ENCODE data around the gene TMCC1. TPM values are rescaled to one million over a fixed set of nuclear protein-coding genes. Genes with fewer than 3 reads are reported as not detected.

The TMCC1 gene
- total RNA-seq, 1 donor from 2014 or later = 25.9 TPM

GRCh38 chr3:129778871-129779270 is 114.6 kb downstream of the TMCC1 start:
- Mint-ChIP-seq H3K27me3 (no peaks in the 10 kb centered on the region), H3K27ac (no peak overlapping the region), H3K4me1 (peaks cover 9% of the 10 kb centered on the region), H3K9me3 (peaks cover 5% of the 10 kb centered on the region), H3K36me3 (ENCODE audit: low read depth) (peaks cover 19% of the 10 kb centered on the region), H3K4me3 (no peak overlapping the region)
- no peak for TF ChIP-seq CTCF (IDR thresholded peaks at IDR 0.05)
- ATAC-seq (ENCODE audit: low read depth) = no peak
- POLR2A ChIA-PET = no interaction called here
- no peak for DNase-seq
- CTCF ChIA-PET = no interaction called here
- intact Hi-C loops (cut with micrococcal nuclease) = no loop called here

- no peak overlapping the region for H3K4me3 Mint-ChIP-seq
- DNase-seq (no peak), ATAC-seq (ENCODE audit: low read depth) (no peak)
- peaks cover 5% of the 10 kb centered on the region for H3K9me3 Mint-ChIP-seq
- POLR2A ChIA-PET = no interaction called here
- TF ChIP-seq CTCF (IDR thresholded peaks at IDR 0.05) = no peak
- H3K36me3 Mint-ChIP-seq (ENCODE audit: low read depth) = peaks cover 17% of the 10 kb centered on the region
- H3K27ac Mint-ChIP-seq = no peak overlapping the region
- no peaks in the 10 kb centered on the region for H3K27me3 Mint-ChIP-seq
- CTCF ChIA-PET = no interaction called here
- H3K4me1 Mint-ChIP-seq = peaks cover 7% of the 10 kb centered on the region
- intact Hi-C loops (cut with micrococcal nuclease) = no loop called here
Measured at GRCh38 chr3:129777806-129778205, 115.7 kb downstream of the TMCC1 start.

GRCh38 chr3:129775870-129776269 is 117.6 kb downstream of the TMCC1 start:
- Mint-ChIP-seq H3K4me1 (peaks cover 7% of the 10 kb centered on the region), H3K27me3 (no peaks in the 10 kb centered on the region), H3K9me3 (peaks cover 5% of the 10 kb centered on the region), H3K4me3 (no peak overlapping the region), H3K27ac (no peak overlapping the region), H3K36me3 (ENCODE audit: low read depth) (peaks cover 17% of the 10 kb centered on the region)
- ATAC-seq (ENCODE audit: low read depth) (no peak), DNase-seq (no peak)
- no peak for TF ChIP-seq CTCF (IDR thresholded peaks at IDR 0.05)
- intact Hi-C loops (cut with micrococcal nuclease) = no loop called here
- POLR2A ChIA-PET = no interaction called here
- CTCF ChIA-PET = no interaction called here

GRCh38 chr3:129773691-129774663 is 119.5 kb downstream of the TMCC1 start:
- intact Hi-C loops (cut with micrococcal nuclease) = no loop called here
- H3K4me1 Mint-ChIP-seq = peaks cover 7% of the 10 kb centered on the region
- no peak overlapping the region for H3K4me3 Mint-ChIP-seq
- no peak for TF ChIP-seq CTCF (IDR thresholded peaks at IDR 0.05)
- CTCF ChIA-PET = no interaction called here
- H3K36me3 Mint-ChIP-seq (ENCODE audit: low read depth) = peaks cover 17% of the 10 kb centered on the region
- H3K27me3 Mint-ChIP-seq = no peaks in the 10 kb centered on the region
- DNase-seq (no peak), ATAC-seq (ENCODE audit: low read depth) (no peak)
- no peak overlapping the region for H3K27ac Mint-ChIP-seq
- POLR2A ChIA-PET = no interaction called here
- peaks cover 5% of the 10 kb centered on the region for H3K9me3 Mint-ChIP-seq

GRCh38 chr3:129770604-129771003 is 122.9 kb downstream of the TMCC1 start:
- Mint-ChIP-seq H3K4me3 (no peak overlapping the region), H3K27ac (no peak overlapping the region), H3K4me1 (peaks cover 10% of the 10 kb centered on the region), H3K36me3 (ENCODE audit: low read depth) (peaks cover 7% of the 10 kb centered on the region), H3K27me3 (no peaks in the 10 kb centered on the region), H3K9me3 (peaks cover 5% of the 10 kb centered on the region)
- TF ChIP-seq CTCF (IDR thresholded peaks at IDR 0.05) = no peak
- ChIA-PET POLR2A (no interaction called here), CTCF (no interaction called here)
- DNase-seq (no peak), ATAC-seq (ENCODE audit: low read depth) (no peak)
- intact Hi-C loops (cut with micrococcal nuclease) = no loop called here

All from activated B cell treated with CpG ODN at 0.5 μM for 24 hours (primary cell).